ENCODE data around the gene TMEM212.

The TMEM212 gene

DNA sequence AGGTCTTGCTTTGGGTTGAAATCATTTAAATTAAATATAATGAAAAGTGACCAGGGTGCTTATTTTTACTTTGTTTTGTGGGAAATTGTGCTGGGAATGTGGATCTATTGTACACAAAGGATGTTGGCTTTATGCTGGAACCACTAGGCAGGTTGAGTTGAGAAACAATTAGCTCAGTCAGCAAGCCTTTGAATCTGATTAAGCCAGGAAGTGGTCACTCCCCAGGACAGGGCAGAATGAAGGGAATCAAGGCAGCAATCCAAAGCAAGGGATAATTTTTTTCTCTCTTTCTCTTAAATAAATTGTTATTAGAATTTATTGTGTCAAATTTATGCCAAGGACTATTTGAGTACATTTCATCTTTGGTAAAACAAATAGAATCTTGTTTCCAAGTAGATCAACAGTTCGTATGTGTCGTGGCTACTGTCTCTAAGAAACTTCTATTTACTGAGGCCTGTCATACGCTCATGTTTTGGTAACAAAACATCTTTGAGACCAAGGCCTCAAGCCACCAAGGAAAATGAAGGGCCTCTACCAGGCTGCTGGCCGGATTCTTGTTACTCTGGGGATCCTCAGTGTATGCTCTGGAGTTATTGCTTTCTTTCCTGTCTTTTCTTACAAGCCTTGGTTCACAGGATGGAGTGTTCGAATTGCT lies at the start of gene TMEM212:
Gene TMEM212, plus strand, starts transcription at position 486 of the 655 bp plus-strand sequence. Its CDS starts 35 bp downstream, at position 521.
- DNase-seq (ENCODE audit: low spot score) (peak; percentile 21), FAIRE-seq (no peak)

DNA sequence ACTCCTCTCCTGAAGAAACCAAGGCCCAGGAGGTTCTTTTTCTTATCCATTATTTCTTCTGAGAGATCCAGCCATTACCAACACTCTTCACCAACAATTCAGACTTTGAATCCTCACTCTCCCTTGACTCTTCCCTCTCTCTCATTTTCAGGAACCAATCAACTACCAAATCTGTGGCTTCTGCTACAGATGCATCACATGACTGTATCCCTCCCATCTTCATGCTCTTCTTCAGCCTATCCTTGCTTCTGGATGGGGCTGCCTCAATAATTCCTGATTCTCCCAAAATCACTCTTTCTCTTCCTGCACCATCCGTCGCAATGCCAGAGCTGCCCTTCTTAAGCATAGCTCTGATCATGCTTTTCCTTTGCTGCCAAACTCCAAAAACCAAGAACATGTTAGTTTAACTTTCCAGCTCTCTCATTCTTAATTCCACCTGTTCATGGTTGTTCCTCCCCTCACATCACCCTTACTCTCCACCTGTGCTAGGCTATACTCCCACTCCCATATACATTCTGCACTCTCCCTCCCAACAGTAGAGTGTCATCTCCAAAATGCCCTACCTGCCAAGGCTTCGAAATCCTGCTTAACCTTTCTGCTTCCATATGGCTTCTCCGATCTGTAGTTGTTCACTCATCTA lies 46.4 kb upstream of the TMEM212 start:
- no peak for DNase-seq (ENCODE audit: low spot score)
- no peak for FAIRE-seq

DNA sequence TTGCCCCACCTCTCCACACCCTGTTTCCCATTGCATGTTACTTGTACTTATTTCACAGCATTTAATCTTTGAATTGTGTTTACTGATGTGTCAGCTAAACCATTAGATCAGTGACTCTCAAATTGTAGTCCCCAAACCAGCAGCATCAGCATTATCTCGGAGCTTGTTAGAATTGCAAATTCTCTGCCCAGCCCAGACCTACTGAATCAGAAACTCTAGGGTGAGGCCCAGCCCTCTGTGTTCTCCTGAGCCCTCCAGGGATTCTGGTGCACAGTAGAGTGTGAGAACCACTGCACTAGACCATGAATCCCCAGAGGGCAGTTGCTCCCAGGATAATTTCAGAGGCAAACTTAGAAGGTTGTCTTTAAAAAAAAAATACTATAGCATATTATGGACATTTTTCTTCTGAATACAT lies 45.9 kb upstream of the TMEM212 start:
- no peak for DNase-seq (ENCODE audit: low spot score)
- no peak for FAIRE-seq

DNA sequence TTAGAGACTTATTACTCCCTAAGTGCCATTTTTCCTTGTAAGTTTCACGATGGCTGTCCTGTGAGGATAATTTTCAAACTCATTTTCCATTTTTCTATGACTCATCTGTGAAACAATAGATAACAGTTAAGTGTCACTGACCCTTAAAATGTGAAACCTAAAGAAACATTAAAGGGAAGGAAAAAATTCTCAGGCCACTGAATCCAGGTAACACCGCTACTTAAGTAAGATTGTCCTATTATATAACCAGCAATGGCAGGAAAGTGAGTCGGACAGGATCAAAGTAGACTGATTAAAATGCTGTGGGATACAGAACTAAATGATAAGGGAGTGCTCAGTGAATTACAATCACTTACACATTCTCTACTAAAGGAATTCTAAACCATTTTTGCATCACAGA lies 45.3 kb upstream of the TMEM212 start:
- no peak for DNase-seq (ENCODE audit: low spot score)
- FAIRE-seq, result no peak

DNA sequence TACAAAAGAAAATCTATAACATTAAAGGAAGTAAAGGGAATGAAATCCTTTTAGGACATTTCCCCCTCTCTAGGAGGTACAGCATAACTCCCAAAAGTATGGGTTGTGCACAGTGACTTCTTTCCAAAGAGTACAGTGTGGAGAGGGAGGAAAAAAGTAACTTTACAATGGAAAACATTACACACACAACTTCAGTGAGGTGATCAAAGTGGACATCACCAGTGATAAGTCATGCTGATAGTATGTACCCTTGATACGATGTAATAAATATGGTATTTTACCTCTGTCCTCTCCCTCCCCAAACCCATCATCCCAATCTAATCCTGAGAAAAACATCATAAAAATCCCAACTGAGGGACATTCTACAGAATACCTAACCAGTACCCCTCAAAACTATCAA lies 43.6 kb upstream of the TMEM212 start:
- FAIRE-seq, result no peak
- DNase-seq (ENCODE audit: low spot score), result no peak

DNA sequence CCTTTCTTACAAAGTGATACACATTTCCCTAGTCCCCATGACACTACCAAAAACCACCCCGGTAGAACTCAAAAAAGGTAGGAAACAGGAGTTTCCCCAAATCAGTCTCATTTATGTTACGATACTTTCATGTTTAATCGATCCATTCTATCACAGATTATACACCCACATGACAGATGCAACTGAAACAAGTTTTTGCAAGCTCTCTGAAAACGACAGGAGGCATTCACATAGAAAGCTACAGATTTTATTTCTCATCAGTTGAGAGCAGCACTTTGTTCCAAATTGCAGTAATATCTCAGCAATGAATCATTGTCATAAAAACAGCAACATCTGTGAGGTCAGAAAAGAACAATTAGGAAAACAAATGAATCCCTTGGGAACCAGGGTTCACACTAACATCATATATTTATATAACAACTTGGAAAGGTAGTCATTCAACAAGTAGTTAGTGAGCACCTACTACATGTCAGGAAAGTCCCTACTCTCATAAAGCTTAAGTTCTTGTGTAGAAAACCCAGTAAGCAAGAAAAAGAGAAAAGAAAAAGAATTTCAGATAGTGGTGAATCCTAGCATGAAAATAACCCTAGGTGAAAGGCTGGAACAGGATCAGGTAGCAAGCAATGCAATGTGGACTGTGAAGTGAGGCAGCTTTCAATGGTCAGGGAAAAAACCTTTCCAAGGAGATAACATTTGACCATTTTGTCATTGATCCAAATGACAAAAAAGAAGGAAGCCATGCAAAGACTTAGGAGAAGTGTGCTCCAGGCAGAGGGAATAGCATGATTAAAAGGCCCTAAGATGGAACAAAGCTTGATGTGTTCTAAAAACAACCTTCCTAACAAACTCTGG lies 41.2 kb upstream of the TMEM212 start:
- FAIRE-seq (no peak), DNase-seq (ENCODE audit: low spot score) (peak; percentile 32)

DNA sequence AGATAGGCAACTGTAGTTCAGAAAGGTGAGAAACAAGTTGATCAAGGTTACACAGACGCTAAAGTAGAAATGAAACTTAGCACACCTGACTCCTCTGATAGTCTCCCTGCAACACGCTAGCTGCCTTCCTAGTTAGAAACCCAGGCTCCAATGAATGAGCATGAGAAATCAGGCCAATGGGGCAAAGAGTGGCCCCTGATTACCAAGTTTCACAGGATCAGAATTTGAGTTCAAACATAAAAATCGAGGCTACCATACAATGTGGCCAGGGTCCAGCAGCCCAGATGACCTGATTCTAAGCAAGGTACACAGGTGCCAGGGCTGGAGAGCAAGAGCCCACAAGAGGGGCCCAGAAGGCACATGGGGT lies 40.6 kb upstream of the TMEM212 start:
- DNase-seq (ENCODE audit: low spot score) (no peak), FAIRE-seq (no peak)

DNA sequence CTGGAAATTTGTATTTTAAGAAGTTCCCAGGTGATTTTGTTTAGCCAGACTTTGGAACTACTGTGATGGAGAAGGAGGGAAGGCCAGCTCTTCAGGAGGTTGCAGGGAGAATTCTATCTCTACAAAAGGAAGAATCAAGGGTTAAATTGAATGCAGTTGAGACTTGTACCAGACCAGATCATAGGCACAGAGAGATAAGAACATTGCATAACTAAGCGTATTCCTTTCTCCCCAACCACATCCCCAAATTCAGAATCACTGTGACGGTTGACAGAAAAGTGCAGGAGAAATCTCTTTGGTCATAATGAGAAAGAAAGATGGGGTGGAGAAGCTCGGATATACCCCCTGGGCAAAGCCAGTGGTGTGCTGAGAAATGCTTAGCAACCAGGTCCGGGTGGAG lies 40.1 kb upstream of the TMEM212 start:
- no peak for FAIRE-seq
- no peak for DNase-seq (ENCODE audit: low spot score)

DNA sequence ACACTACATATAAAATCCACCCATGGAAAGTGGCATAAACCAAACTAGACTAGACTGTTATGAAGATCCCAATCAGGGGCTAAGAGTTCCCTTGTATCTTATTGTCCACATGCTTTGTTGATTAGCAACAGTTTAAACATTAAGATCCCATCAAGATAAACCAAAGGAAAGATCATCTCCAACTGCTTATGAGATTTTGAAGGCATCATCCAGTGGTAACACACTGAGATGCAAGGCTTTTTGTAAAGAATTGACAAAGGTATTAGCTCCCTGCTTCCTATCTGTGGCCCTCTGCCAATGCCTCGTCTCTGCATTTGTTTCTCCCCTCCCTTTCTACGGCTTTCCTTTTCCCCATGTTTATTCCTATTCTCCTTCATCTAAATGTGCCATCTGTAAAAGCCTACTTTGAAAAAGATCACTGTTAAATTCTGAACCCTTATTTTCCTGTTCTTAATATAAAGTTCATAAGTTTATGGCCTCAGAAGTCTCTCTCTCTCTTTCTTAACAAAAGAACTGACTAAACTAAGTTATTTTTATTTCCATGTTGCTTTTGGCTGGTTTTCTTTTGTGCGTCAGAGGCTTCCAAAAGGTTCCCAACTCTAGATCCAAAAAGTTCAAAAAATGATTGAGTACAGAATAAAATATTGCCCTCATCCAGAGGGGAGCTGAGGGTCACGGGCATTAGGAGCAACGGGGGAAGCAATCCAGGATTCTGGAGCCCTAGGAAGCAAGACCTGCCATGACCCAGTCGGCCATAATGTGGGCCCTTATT lies 38.3 kb upstream of the TMEM212 start:
- no peak for FAIRE-seq
- DNase-seq (ENCODE audit: low spot score), result no peak

DNA sequence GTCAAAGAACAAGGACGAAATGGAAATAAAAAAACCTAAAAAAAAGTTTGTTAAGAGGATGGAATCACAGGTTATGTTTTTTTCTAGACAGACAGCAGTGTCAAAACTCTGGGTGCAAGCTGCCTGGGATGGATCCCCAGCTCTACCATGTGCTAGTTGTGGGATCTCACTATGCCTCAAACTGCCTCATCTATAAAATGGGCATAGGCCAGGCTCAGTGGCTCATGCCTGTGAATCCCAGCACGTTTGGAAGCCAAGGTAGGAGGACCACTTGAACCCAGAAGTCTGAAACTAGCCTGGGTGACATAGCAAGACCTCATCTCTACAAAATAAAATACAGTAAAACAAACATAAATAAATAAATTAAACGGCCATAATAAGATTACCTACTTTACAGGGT lies 37.5 kb upstream of the TMEM212 start:
- DNase-seq (ENCODE audit: low spot score) (no peak), FAIRE-seq (no peak)

DNA sequence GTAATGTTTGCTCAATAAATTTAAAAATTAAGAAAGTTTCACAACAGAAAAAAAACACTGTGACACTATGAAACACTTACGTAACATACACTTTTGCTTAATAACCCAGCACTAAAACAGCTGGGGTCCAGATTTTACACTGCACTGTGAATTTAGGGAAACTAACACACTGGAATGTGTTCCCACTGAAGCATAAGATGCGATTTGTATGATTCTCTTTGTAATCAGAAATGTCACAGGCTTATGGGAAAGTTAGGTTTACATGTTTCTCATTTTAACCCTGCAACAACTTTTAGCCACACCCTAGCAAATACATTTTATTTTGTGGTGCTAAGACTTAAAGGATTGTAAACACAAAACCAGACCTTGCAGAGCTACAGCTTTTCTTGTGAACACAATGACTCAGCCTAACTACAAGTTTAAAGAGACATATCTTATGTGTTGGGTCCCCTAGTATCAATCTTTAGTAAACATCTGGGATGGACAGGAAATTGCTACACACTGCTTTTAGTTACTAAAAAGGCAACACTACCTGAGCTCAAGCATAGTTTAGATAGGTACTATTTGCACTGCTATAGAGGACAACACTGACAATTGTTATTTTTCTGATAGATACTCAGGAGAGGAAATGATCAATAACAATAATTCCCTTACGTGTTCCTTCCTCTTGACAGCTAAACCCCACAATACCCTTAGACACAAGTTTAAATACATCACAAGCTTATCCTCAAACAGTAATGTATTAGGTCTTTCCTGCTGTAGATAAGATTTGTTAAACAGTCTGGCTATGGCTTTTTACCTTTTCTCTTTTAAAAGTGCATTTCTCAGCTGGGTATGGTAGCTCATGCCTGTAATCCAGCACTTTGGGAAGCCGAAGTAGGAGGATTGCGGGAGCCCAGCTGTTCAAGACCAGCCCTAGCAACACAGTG lies 36.7 kb upstream of the TMEM212 start:
- FAIRE-seq (no peak), DNase-seq (ENCODE audit: low spot score) (no peak)

DNA sequence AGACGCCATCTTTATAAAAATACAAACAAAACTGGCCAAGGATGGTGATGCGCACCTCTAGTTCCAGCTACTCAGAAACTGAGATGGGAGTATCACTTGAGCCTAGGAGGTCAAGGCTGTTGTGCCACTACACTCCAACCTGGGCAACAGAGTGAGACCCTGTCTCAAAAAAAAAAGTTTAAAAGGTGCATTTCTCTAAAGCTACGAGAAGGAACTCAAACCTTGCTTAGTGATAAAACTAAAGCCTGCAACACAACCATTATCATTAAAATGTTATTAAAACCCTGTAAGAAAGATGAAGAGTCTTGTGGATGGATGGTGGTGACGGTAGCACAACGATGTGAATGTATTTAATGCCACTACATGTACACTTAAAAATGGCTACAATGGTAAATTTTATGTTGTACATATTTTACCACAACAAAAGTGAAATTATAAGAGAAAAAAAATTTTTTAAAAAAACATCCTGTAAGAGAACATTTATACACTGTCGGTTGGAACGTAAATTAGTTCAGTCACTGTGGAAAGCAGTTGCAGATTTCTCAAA lies 35.9 kb upstream of the TMEM212 start:
- DNase-seq (ENCODE audit: low spot score) (no peak), FAIRE-seq (no peak)

DNA sequence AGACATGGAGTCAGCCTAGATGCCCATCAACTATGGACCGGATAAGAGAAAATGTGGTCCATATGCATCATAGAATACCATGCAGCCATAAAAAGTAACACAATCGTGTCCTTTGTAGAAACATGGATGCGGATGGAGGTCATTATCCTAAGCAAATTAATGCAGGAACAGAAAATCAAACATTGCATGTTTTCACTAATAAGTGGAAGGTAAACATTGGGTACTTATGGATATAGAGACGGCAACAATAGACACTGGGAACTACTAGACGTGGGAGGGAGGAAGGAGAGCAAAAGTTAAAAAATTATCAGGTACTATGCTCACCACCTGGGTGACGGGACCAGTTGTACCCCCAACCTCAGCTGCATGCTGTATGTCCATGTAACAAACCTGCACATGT lies 35.3 kb upstream of the TMEM212 start:
- DNase-seq (ENCODE audit: low spot score), result no peak
- FAIRE-seq, result no peak

DNA sequence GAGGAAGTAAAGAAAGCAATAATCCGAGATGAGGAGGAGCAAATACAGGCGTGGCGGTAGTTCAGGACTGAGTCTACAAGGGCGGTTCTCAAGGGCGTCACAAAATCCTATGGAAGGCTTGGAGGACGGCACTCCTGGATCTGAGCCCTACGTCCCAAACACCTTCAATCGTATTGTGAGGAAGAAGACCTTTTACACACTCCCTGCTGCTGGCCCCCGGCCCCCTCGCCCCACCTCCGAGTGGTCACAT lies 33.6 kb upstream of the TMEM212 start:
- FAIRE-seq, result no peak
- peak; percentile 26 for DNase-seq (ENCODE audit: low spot score)

DNA sequence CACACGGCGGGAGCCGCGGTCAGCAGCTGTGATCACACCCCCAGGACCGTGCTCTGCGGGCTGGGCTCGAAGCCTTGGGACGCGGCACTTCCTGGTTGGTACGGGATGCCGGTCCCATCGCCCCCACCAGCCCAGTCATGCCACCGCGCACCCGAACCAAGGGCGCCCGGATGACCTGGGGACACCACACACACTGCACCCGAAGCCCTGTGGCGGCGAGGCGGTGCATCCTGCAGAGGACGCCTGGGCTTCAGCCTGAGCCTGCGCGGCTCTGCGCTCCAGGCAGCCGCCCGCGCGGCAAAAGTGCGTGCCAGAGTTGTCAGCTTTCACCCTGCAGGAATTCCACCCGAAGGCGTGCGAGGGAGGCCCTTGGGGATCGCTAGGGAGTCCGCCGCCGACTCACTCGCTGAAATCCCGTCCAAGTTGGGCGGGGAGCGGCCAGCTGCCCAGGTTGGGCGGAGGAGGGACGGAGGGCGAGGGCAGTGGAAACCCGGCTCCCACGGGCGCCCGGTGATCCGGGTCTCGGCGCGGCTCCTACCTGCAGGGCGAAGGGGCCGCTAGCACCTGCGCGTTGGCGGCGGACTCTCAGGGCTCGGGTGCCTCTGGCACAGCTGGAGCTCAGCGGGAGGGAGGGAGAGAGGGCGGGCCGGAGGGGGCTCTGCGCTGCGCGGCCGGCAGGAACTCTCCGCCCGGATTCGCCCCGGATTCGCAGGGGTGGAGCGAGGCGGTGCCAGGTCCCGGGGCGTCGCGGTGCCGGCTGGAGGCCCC lies 33.1 kb upstream of the TMEM212 start, which contains the start of gene PLD1:
Gene PLD1, minus strand, starts transcription at position 623 of the 768 bp plus-strand sequence. CDS start 72,432 bp downstream, outside the sequence.
- DNase-seq (ENCODE audit: low spot score), result peak; percentile 84
- FAIRE-seq, result no peak

DNA sequence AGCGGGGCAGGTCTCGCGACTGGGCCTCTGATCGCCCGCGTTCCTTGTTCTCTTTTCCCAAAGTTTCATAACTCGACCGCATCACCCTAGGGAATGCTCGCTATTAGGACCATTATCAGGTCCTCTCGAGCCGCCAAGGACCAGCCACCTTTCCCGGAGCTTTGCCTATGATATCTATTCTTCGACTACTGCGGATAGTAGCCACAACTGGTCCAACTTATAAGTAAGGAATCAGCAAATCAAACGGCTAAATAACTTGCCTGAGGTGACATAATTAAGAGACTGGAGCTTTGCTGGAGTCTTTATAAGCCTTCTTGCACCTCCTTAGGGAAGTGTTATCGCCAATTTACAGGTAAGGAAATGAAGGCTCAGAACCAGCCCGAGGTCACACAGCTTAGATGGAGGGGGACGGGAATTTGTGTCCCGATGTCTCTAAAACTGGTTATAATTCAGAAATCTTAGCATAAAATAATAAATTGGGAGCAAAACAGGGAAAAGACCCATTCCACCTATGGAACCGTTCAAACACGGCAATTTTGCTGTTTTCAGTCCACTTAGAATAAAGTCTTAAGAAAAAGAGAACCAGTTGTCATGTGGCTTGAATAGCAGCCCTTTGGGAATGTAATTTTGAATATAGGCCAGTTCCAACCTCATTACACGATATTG lies 32.4 kb upstream of the TMEM212 start:
- FAIRE-seq, result no peak

DNA sequence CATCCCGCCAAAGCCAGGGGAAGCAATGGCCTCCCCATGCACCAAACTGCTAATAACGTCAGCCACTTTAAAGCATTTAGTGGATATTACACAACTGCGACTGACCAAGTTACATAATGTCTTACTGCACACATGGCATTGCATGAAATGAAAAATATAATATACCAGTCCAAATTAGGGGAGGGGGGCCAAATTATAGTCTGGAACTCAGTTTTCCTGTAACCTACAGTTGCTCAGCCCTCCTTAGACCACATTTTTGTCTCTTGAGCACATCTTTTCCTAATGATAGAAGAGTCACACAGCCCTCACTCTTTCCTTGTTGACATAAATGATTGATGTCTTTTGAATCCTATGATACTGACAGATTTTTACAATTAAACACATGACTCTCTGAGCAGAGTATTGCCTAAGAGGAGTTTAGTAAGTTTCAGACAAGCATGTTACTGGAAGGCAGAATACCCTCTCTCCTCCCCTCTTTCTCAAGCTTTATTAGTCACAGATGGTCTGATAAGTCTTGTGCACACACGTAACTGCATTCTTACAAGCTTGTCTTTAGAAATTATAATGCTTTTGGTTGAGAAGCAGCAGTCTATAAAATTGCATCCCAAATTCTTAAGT lies 31.7 kb upstream of the TMEM212 start:
- FAIRE-seq (no peak), DNase-seq (ENCODE audit: low spot score) (no peak)

More for the DNA sequence above, 32.4 kb upstream of the TMEM212 start:
- no peak for DNase-seq (ENCODE audit: low spot score)

DNA sequence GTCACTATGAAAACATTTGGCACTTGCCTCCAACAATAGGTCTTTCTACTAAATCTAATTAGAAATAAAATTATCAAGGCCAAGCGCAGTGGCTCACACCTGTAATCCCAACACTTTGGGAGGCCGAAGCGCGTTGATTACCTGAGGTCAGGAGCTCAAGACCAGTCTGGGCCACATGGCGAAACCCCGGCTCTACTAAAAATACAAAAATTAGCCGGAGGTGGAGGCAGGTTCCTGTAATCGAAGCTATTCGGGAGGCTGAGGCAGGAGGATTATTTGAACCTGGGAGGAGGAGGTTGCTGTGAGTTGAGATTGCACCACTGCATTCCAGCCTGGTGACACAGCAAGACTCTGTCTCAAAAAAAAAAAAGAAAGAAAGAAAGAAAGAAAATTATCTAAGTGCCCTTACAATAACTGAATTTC lies 31.2 kb upstream of the TMEM212 start:
- DNase-seq (ENCODE audit: low spot score), result no peak

DNA sequence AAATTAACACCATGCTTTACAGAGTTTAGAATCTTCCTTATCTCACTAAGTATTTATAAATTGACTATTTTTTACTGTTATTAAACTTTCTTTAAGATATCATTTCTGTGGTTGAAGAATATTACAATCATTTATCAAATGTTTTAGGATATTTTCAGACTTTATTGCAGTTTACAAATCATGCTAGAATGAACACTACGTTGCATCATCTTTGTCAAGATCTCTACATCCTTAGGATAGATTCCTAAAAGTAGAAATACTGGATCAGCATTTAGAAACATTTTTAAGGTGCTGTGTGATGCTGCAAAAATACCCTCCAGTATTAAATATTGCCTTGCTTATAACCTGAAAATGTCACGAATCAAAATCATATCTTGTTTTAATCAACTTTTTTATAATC lies 30.3 kb upstream of the TMEM212 start:
- DNase-seq (ENCODE audit: low spot score) (no peak), FAIRE-seq (no peak)

More for the DNA sequence above, 31.2 kb upstream of the TMEM212 start:
- FAIRE-seq, result no peak
